Testis (tissue), 3 donors: ENCODE results near the gene TUFT1. TPM values are rescaled to one million over a fixed set of nuclear protein-coding genes. Genes with fewer than 3 reads are reported as not detected.

Experiments used
- DNase-seq: peaks from one replicate; pipeline ENCODE4 v3.0.0-alpha.2; 2019
- H3K27ac ChIP-seq, 2 donors: fragments of 200-600 bp; sonication (generic); one replicate each; pipeline ENCODE4 v1.5.1; 2019
- H3K27me3 ChIP-seq: fragments of 200-600 bp; sonication (generic); one replicate; pipeline ENCODE4 v1.5.1; 2019
- H3K36me3 ChIP-seq: fragments of 200-600 bp; sonication (generic); one replicate; pipeline ENCODE4 v1.5.1; 2017; ENCODE audit warnings: low read depth; ENCODE audit errors: missing control alignments
- H3K4me1 ChIP-seq: fragments of 200-600 bp; sonication (generic); one replicate; pipeline ENCODE4 v1.5.1; 2019
- H3K4me3 ChIP-seq, 2 donors: fragments of 200-600 bp; sonication (generic); one replicate each; pipeline ENCODE4 v1.5.1; 2017 to 2019
- H3K9me3 ChIP-seq: fragments of 200-600 bp; sonication (generic); one replicate; pipeline ENCODE4 v1.5.1; 2017
- CTCF ChIP-seq, 3 experiments: fragments of 450-650 bp in 2 of 3; fragments of 200-600 bp in 1 of 3; sonication (generic) in 1 of 3; IDR thresholded peaks; one replicate each; pipeline ENCODE4 v1.5.1; 2016 to 2019; ENCODE audit warnings: antibody characterized with exemption in 3 of 3, mild to moderate bottlenecking in 2 of 3, moderate library complexity in 1 of 3
- POLR2A ChIP-seq: fragments of 450-650 bp; IDR thresholded peaks from one replicate; pipeline ENCODE4 v1.6.1; 2017; ENCODE audit warnings: antibody characterized with exemption, mild to moderate bottlenecking, moderate library complexity
- WGBS, 2 donors: methylation state at CpG; one replicate each; pipeline ENCODE4 v1.1.5; 2018; 5-methylcytosine and 5-hydroxymethylcytosine counted together
- intact Hi-C: fragments of 100-400 bp; cut with DNase I; formaldehyde crosslinking; loops from one replicate; pipeline ENCODE4 v1.15.1; 2023; ENCODE audit warnings: low total_unique reads
- polyA plus RNA-seq: library from polyadenylated mRNA; stranded (reverse); fragments of 350-450 nt; fragmentation: Illumina TruSeq; extraction: RNeasy Lipid Tissue Mini Kit (QIAGEN cat#74804); gene quantifications from one replicate; pipeline ENCODE4 v1.2.3, GENCODE V29; 2014; ENCODE audit warnings: low read depth, low replicate concordance; ENCODE audit not compliant: insufficient read depth
- total RNA-seq, 2 donors: library from RNA; depleted of rRNA; stranded (reverse); fragments of >200 nt; gene quantifications; one replicate each; pipeline ENCODE4 v1.2.3, GENCODE V29; 2016

TUFT1 gene
- total and polyA plus RNA-seq, 3 donors from 2014 or later, result 9.7 to 19.3 (median 16.5) TPM

- Histone ChIP-seq H3K4me3 (peak overlapping the region; percentile 98), H3K27me3 (no peaks in the 10 kb centered on the region), H3K4me1 (peaks cover 11% of the 10 kb centered on the region), H3K27ac (peak overlapping the region; percentile 95), H3K36me3 (no peaks in the 10 kb centered on the region), H3K9me3 (no peaks in the 10 kb centered on the region)
- 0 to 1% methylated on average over 32 to 44 of the region's 44 CpGs for WGBS, 2 donors
- DNase-seq, result peak; percentile 55
- intact Hi-C loops, result no loop called here
- TF ChIP-seq CTCF (IDR thresholded peaks at IDR 0.05) (no peak), POLR2A (no peak)
Measured at GRCh38 chr1:151612501-151613281, 72.6 kb downstream of the TUFT1 start.

- peaks cover 11% of the 10 kb centered on the region for H3K4me1 ChIP-seq
- H3K36me3 ChIP-seq, result no peaks in the 10 kb centered on the region
- peak overlapping the region; percentile 95 for H3K27ac ChIP-seq
- H3K4me3 ChIP-seq, result peak overlapping the region; percentile 98
- H3K9me3 ChIP-seq, result no peaks in the 10 kb centered on the region
- no peak for TF ChIP-seq CTCF (IDR thresholded peaks at IDR 0.05)
- no peak for TF ChIP-seq POLR2A
- 10 to 12% methylated on average over 9 of the region's 9 CpGs for WGBS, 2 donors
- intact Hi-C loops, result no loop called here
- no peaks in the 10 kb centered on the region for H3K27me3 ChIP-seq
- DNase-seq, result no peak
Measured at GRCh38 chr1:151613282-151613780, 73.2 kb downstream of the TUFT1 start.

- no peak overlapping the region for H3K27ac ChIP-seq
Measured at GRCh38 chr1:151615711-151616504, 75.8 kb downstream of the TUFT1 start.

GRCh38 chr1:151616505-151616849 lies 76.4 kb downstream of the TUFT1 start:
- TF ChIP-seq POLR2A, result no peak
- no peak for TF ChIP-seq CTCF (IDR thresholded peaks at IDR 0.05)
- intact Hi-C loops, result no loop called here
- peaks cover 8% of the 10 kb centered on the region for H3K4me1 ChIP-seq
- no peaks in the 10 kb centered on the region for H3K9me3 ChIP-seq
- H3K4me3 ChIP-seq, result no peak overlapping the region
- WGBS, 2 donors, result 91 to 97% methylated on average over 3 of the region's 3 CpGs
- no peaks in the 10 kb centered on the region for H3K27me3 ChIP-seq
- DNase-seq, result no peak
- H3K36me3 ChIP-seq, result no peaks in the 10 kb centered on the region
- H3K27ac ChIP-seq, result no peak overlapping the region

More at GRCh38 chr1:151615711-151616504, 75.8 kb downstream of the TUFT1 start:
- 65 to 71% methylated on average over 4 of the region's 4 CpGs for WGBS, 2 donors
- H3K36me3 ChIP-seq, result no peaks in the 10 kb centered on the region
- no peak for TF ChIP-seq CTCF (IDR thresholded peaks at IDR 0.05)
- TF ChIP-seq POLR2A, result no peak
- intact Hi-C loops, result no loop called here
- H3K9me3 ChIP-seq, result no peaks in the 10 kb centered on the region
- DNase-seq, result no peak
- H3K4me1 ChIP-seq, result peaks cover 11% of the 10 kb centered on the region
- no peaks in the 10 kb centered on the region for H3K27me3 ChIP-seq
- H3K4me3 ChIP-seq, result no peak overlapping the region
